ENCODE measurements around the gene SNRPB. TPM values are rescaled to one million over a fixed set of nuclear protein-coding genes. Genes with fewer than 3 reads are reported as not detected.

The SNRPB gene
- total and polyA plus RNA-seq, 2 of the 13 experiments (the other 11 are each of a cell fraction or from before 2014, with no cell fraction given): 473 to 844 TPM

DNA sequence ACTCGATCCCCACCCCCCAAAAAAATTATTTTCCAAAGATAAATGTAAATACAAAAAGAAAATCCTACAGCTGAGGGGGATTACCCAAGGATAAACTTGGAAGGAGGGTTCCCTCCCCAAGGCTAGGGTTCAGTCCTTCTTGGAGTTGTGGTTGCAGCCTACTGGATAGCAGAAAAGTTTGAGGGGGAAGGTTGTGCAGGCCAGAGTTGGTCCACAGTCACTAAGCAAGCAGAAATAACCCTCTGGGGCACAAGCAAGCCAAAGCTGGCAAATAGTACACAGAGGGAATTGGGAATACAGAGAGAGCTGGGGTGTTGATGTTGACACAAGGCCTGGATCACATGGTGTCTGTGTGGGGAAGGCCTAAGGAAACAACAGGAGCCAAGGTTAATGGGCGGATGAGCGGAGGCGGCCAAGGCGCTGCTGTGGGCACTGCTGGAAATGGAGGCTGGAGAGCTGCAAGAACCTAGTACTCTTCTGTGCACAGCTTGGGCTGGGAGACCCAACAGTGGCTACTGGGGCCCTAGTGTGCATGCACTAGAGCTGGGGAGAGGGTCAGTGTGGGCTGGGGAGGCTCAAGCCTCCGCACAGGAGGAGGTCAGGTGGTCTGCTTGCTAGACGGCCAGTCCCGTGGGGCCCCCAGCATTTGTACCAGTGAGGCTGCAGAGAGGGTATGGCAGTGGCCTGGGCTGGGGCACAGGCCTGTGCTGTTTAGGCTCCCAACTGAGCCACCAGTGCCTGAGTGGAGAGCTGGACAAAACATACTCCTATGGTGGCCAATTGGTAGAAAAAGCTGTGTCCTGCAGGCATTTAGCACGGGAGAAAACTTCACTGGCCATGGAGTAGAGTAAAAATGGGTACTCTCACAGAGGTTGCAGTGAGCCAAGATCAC is 5.5 kb upstream of the SNRPB start (continued):
- TF ChIP-seq SNAPC4 (CRISPR knock-in tag; IDR thresholded peaks at IDR 0.05) (peak; percentile 83; the same call in 1 of the 2 replicates), RFX5 (IDR thresholded peaks at IDR 0.05; ENCODE audit: low read depth, low read length) (peak; percentile 39; the same call in 1 of the 2 replicates), NFKBIZ (CRISPR knock-in tag; IDR thresholded peaks at IDR 0.05) (peak; percentile 88; the same call in 1 of the 2 replicates), HCFC1 (IDR thresholded peaks at IDR 0.05; ENCODE audit: low read depth, low read length) (peak; percentile 5; the same call in 1 of the 2 replicates), ZNF766 (CRISPR knock-in tag; IDR thresholded peaks at IDR 0.05; ENCODE audit: borderline replicate concordance) (peak; percentile 48; the same call in 1 of the 2 replicates), ZZZ3 (CRISPR knock-in tag; IDR thresholded peaks at IDR 0.05; ENCODE audit: borderline replicate concordance) (peak; percentile 29; the same call in 1 of the 2 replicates), AHR (CRISPR knock-in tag; IDR thresholded peaks at IDR 0.05) (peak; percentile 61; the same call in 1 of the 2 replicates), MAZ (IDR thresholded peaks at IDR 0.05; ENCODE audit: borderline replicate concordance, low read depth, low read length) (no peak), MAZ (CRISPR knock-in tag; IDR thresholded peaks at IDR 0.05; ENCODE audit: low read depth) (peak; percentile 70; the same call in 1 of the 2 replicates)
- TF ChIP-seq, protein P1, sequence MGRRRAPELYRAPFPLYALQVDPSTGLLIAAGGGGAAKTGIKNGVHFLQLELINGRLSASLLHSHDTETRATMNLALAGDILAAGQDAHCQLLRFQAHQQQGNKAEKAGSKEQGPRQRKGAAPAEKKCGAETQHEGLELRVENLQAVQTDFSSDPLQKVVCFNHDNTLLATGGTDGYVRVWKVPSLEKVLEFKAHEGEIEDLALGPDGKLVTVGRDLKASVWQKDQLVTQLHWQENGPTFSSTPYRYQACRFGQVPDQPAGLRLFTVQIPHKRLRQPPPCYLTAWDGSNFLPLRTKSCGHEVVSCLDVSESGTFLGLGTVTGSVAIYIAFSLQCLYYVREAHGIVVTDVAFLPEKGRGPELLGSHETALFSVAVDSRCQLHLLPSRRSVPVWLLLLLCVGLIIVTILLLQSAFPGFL (CRISPR knock-in tag; IDR thresholded peaks at IDR 0.05): no peak
- TF ChIP-seq, protein P2, sequence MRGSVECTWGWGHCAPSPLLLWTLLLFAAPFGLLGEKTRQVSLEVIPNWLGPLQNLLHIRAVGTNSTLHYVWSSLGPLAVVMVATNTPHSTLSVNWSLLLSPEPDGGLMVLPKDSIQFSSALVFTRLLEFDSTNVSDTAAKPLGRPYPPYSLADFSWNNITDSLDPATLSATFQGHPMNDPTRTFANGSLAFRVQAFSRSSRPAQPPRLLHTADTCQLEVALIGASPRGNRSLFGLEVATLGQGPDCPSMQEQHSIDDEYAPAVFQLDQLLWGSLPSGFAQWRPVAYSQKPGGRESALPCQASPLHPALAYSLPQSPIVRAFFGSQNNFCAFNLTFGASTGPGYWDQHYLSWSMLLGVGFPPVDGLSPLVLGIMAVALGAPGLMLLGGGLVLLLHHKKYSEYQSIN (CRISPR knock-in tag; IDR thresholded peaks at IDR 0.05; ENCODE audit: borderline replicate concordance): no peak
- TF ChIP-seq, protein P3, sequence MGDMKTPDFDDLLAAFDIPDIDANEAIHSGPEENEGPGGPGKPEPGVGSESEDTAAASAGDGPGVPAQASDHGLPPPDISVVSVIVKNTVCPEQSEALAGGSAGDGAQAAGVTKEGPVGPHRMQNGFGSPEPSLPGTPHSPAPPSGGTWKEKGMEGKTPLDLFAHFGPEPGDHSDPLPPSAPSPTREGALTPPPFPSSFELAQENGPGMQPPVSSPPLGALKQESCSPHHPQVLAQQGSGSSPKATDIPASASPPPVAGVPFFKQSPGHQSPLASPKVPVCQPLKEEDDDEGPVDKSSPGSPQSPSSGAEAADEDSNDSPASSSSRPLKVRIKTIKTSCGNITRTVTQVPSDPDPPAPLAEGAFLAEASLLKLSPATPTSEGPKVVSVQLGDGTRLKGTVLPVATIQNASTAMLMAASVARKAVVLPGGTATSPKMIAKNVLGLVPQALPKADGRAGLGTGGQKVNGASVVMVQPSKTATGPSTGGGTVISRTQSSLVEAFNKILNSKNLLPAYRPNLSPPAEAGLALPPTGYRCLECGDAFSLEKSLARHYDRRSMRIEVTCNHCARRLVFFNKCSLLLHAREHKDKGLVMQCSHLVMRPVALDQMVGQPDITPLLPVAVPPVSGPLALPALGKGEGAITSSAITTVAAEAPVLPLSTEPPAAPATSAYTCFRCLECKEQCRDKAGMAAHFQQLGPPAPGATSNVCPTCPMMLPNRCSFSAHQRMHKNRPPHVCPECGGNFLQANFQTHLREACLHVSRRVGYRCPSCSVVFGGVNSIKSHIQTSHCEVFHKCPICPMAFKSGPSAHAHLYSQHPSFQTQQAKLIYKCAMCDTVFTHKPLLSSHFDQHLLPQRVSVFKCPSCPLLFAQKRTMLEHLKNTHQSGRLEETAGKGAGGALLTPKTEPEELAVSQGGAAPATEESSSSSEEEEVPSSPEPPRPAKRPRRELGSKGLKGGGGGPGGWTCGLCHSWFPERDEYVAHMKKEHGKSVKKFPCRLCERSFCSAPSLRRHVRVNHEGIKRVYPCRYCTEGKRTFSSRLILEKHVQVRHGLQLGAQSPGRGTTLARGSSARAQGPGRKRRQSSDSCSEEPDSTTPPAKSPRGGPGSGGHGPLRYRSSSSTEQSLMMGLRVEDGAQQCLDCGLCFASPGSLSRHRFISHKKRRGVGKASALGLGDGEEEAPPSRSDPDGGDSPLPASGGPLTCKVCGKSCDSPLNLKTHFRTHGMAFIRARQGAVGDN (CRISPR knock-in tag; IDR thresholded peaks at IDR 0.05): peak; percentile 95
